HG03575 (cell line): ENCODE measurements around the gene KRTAP10-8.
"Not testable (repeated sequence)": the region's sequence is repeated elsewhere in the genome, so short reads cannot be mapped to it uniquely, and the experiment has no call there.

ENCODE experiments used
- ATAC-seq: cut with Tn5 transposase; IDR thresholded peaks from one replicate; pipeline ENCODE4 v1.9.1; 2021; ENCODE audit not compliant: unreplicated experiment, insufficient number of reproducible peaks, low FRiP score; ENCODE audit errors: extremely low read depth

KRTAP10-8 gene

DNA sequence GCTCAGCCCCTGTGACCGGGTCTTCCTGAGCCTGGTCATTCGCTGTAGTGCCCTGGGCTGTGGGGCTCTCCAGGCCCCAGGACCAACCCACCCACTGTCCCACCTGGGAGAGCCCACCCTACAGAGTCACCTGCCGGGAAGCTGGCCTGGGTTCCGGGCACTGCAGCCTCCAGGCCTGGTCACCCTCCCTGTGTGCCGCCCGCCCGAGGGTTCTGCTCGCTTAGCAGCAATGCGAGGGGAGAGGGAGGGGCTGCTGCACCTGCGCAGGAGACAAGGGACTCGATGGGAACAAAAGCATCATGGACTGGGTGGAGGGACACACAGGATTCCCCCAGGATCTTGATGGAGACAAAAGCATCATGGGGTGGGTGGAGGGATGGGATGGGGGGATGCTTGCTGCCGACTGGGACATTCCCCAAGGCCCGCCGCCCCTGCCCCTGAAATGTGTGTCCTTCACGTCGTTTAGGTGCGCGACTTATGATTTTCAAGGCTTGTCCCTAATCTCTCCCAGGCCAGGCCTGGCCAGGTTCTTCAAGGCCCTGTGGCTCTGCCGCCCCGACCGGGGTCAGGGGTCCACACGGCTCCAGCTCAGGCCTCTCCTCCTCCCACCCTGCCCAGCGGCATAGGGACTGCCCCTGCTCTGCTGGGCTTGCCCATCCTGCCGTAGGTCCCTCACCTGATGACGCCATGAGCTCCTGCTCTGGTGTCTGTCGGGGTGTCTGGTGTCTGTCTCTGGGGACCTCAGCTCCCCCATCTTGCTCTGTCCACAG, 1.7 kb downstream of the KRTAP10-8 start:
- no peak for ATAC-seq

GRCh38 chr21:44614161-44614631, 2.3 kb downstream of the KRTAP10-8 start:
- no peak for ATAC-seq

GRCh38 chr21:44614961-44615391, 3.1 kb downstream of the KRTAP10-8 start:
- no peak for ATAC-seq

DNA sequence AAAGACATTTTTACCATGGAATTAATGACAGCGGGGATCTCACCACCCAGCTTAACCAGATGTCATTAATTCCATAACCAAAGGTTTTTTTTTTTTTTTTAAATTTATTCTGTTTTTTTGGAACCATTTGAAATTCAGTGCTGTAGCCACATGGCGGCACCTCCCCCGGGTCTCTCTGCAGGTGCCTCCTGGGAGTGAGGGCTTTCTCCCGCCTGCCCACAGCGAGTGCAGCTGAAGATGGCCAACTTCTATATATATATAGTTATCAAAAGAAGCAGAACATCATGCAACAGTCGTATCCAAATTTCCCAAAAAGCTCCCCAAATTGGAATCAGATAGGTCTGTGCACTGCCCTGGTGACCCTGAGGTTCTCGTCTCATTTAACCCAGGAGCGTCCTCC, 3.6 kb downstream of the KRTAP10-8 start:
- no peak for ATAC-seq

DNA sequence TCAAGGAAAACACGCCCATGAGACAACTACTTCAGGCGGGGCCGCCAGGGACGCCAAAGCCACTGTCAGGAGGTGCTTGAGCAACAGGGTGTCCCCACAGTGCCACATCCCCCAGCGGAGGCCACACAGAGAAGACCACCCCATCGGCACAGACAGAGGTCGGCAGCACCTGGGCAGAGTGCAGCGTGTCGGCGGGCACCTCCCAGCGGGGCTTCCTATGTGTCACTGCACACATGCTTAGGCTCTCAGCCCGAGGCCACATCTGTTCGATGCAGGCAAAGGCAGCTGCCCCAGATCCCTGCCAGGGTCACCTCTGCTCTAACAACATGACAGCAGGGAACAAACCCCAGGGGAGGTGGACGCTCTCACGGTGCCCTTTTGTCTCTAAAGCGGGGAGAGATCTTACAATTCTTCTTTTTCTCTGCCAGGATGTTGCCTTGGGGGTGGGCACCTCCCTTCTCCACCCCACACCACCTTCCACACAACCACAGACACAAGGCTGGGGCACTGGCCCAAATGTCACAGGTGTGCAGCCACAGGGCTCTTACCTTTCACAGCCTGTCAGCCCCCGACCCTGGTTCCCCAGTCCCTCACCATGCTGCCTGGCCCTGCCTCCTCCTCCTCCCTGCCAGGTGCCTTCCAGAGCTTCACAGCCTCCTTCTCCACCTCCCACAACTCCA, 4.2 kb downstream of the KRTAP10-8 start:
- no peak for ATAC-seq

GRCh38 chr21:44616591-44616926, 4.7 kb downstream of the KRTAP10-8 start:
- ATAC-seq, result no peak

DNA sequence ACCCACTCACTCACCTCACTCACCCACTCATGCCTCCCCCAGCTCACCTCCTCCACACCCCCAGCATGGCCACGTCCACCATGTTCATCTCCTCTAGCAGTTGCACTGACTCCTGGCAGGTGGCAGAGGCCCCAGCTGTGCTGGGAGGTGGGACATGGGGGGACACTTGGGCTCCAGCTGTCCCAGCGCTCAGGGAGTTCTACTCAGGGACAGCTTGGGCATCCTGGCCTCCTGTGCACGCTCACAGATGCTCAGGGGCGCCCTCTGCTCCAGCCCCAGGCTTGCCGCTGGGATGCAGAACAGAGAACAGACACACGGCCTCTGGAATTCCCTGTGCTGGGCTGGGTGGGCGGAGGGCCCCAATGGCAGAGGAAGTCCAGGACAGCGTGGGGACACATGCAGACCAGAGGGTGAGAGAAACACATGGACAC, 5.2 kb downstream of the KRTAP10-8 start:
- no peak for ATAC-seq

DNA sequence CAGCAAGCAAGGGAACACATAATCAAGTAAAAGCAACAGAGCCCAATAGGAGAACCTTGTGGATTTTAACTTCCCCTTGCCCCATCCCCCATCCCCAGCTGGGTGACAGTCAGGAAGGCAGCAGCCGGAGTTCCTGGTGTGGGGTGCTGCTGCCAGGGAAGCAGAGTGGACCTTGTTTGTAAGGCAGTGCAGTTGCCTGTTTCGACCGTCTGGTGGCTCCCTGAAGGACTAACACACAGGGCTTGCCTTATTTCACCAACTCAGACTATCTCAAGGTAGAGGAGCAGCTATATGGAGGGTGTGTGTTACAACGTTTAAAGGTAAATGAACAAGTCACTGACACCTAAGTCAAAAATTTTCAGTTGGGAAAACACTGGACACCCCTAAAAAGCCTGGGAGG, 6.6 kb downstream of the KRTAP10-8 start:
- ATAC-seq, result no peak

DNA sequence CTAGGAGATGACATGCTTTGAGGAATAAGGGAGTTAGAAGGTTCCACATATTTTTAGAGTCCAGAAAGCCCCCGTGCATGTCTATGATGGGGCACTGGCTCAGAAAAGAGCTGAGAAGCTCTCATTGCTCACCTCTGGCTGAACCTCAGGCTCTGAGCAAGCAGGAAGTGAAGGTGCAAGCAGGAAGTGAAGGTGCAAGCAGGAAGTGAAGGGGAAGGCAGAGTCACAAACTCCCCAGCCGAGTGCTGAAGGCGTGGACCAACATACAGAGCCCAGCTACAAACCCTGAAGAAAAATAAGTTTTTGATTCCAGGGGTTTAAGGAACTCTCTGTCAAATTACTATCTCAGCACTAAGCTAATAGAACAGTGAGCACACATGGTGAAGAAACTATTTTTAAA, 7.0 kb downstream of the KRTAP10-8 start:
- ATAC-seq, result no peak

- ATAC-seq, result no peak
Observed at GRCh38 chr21:44619886-44620285, 8.0 kb downstream of the KRTAP10-8 start.

- ATAC-seq, result no peak
Observed at GRCh38 chr21:44623575-44623974, 11.7 kb downstream of the KRTAP10-8 start.

DNA sequence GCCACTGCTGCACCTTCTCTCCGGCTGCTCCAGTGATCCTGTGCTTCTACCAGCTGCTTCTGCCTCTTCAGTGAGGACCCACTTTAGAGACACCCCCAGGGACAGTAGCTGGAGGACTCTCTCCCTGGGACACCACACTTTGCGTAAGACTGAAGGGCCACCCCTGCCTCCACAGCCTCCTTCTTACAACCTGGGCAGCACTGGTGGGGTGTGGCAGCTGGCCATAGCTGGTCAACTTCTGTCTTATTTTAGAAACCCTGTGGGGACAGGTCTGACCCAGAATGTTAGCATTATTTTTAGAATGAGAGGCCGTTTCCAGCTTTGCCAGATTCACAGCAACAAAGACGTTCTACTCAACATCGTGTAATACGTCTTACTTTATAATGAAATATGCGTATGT, 13.9 kb downstream of the KRTAP10-8 start:
- no peak for ATAC-seq

GRCh38 chr21:44626262-44626661, 14.4 kb downstream of the KRTAP10-8 start:
- ATAC-seq, result no peak

DNA sequence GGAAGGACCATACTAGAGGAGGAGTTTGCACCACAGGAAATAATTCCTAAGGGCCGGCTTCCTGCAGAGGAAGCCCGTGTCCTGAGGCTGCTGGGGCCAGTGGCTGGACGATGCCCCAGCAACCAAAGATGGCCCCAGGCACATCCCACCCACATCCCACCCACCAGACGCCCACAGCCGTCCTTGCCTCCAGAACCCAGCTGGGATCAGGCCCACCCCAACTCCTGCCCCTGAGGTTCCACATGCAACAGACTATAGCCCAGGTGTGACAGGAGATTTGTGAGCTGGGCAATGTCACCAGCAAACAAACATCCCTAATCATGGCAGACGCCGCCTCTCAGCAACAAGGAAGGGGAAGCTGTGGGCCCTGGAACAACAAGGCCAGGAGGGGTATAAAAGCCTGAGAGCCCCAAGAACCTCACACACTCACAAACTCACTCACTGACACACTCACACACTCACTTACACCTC, 14.8 kb downstream of the KRTAP10-8 start, which contains the start of gene KRTAP10-9:
KRTAP10-9 (plus strand) TSS at position 421 of the 471 bp plus-strand sequence. CDS start 79 bp downstream, outside the sequence.
- ATAC-seq, result no peak

- ATAC-seq, result not testable (repeated sequence)
Observed at GRCh38 chr21:44627181-44627822, 15.4 kb downstream of the KRTAP10-8 start.

GRCh38 chr21:44627831-44628233, 16.0 kb downstream of the KRTAP10-8 start:
- not testable (repeated sequence) for ATAC-seq

DNA sequence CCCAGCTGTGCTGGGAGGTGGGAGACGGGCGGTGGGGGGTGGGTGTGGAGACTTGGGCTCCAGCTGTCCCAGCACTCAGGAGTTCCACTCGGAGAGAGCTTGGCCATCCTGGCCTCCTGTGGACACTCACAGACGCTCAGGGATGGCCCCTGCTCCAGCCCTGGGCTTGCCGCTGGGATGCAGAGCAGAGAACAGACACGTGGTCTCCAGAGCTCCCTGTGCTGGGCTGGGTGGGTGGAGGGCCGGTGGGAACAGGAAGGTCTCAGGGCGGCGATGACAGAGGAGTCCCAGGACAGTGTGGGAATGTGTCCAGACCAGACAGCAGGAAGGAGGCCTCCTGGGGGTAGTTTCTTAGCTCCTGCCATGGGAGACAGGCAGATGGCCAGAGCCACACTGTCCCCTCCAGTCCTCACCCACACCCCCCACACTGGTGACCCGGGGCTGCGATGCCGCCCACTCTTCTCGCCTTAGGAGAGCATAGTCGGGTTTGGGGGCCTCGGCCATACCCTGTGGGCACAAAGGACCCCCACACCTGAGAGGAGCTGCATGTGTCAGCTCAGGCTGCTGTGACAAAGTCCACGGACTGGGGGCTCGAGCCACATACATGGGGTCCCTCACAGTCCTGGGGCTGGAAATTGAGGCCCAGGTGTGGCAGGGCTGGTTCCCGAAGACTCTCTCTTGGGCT, 17.0 kb downstream of the KRTAP10-8 start:
- ATAC-seq, result no peak

DNA sequence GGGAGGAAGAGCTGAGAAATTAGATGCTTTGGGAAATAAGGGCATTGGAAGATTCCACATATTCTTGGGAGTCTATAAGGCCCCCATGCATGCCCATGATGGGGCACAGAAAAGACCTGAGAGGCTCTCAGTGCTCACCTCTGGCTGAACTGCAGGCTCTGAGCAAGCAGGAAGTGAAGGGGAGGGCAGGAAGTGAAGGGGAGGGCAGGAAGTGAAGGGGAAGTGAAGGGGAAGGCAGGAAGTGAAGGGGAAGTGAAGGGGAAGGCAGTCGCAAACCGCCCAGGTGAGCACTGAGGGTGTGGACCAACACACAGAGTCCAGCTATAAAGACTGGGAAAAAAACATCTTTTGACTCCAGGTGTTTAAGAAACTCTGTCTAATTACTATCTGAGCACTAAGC, 18.6 kb downstream of the KRTAP10-8 start:
- no peak for ATAC-seq

- ATAC-seq, result no peak
Observed at GRCh38 chr21:44632067-44632466, 20.2 kb downstream of the KRTAP10-8 start.
